ENCODE data around the gene MGAT3. TPM values are rescaled to one million over a fixed set of nuclear protein-coding genes. Genes with fewer than 3 reads are reported as not detected.

MGAT3 gene
- total RNA-seq, 2 experiments from 2014 or later, result 0.17 TPM; not detected in 1

DNA sequence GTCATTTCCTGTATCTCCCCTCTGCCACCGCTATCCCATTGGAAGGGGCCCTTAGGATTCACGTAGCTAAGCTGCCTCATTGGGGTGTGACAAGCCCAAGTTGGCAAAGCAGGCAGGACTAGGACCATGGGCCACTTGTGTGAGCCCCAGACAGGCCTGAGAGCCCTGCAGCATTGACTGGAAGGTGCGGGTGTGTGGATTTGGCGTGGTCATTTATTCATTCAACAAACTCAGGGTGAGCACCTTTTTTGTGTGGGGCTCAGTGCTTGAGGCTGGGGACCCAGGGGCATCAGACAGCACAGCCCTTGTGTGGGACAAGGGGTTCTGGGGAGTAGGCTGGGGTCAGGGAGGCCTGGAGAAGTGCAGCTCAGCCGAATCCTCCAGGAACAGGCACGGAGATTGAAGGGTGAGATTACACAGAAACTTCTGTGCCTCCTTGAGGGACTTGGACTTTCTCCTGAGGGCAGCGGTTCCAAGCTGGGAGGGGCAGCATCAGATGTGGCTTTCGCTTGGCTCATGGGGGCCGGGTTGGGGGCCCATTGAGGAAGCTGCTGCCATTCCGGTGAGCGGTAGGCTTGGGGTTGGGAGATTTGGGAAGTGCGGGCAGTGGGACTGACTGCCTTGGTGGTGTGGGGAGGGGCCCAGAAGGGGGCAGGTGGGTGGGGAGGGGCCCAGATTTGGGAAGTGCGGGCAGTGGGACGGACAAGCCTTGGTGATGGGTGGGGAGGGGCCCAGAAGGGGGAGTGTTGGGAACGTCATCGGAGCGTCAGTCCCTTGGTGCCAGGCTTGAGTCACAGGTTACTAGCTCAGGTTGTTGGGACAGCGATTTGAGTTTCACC is 11.9 kb downstream of the MGAT3 start:
- Histone ChIP-seq H3K36me3 (ENCODE audit: insufficient read depth, low read length) (no peaks in the 10 kb centered on the region), H3K27me3 (ENCODE audit: control insufficient read depth in 1 of 2, insufficient read depth in 2 of 2, low read length in 2 of 2) (no peaks in the 10 kb centered on the region), H3K9me3 (ENCODE audit: control insufficient read depth in 1 of 2, insufficient read depth in 1 of 2, low read length in 2 of 2) (no peaks in the 10 kb centered on the region), H3K4me1 (ENCODE audit: insufficient read depth, low read length) (peaks cover 21% of the 10 kb centered on the region), H3K4me3 (ENCODE audit: low read length) (no peak overlapping the region), H3K27ac (ENCODE audit: low read depth in 1 of 2, low read length in 2 of 2) (no peak overlapping the region)
- DNase-seq (peak in 1 of 14 experiments; percentile 7), ATAC-seq (ENCODE audit: poor library complexity) (no peak)
- Mint-ChIP-seq H3K27me3 (no peaks in the 10 kb centered on the region), H3K4me1 (ENCODE audit: low read depth) (peaks cover 18% of the 10 kb centered on the region), H3K27ac (no peak overlapping the region), H3K9me3 (no peaks in the 10 kb centered on the region), H3K4me3 (no peak overlapping the region), H3K36me3 (ENCODE audit: low read depth) (no peaks in the 10 kb centered on the region)
- ChIA-PET POLR2A (interaction anchor here (1.0 to 1.1 kb wide), 3 partner anchors 52 to 575 kb away, joined by 3 to 4 read pairs (median 3); no protein-coding TSS in a partner anchor), CTCF (no interaction called here)
- intact Hi-C loops (cut with DNase I, micrococcal nuclease), result no loop called here
- TF ChIP-seq, protein P1, sequence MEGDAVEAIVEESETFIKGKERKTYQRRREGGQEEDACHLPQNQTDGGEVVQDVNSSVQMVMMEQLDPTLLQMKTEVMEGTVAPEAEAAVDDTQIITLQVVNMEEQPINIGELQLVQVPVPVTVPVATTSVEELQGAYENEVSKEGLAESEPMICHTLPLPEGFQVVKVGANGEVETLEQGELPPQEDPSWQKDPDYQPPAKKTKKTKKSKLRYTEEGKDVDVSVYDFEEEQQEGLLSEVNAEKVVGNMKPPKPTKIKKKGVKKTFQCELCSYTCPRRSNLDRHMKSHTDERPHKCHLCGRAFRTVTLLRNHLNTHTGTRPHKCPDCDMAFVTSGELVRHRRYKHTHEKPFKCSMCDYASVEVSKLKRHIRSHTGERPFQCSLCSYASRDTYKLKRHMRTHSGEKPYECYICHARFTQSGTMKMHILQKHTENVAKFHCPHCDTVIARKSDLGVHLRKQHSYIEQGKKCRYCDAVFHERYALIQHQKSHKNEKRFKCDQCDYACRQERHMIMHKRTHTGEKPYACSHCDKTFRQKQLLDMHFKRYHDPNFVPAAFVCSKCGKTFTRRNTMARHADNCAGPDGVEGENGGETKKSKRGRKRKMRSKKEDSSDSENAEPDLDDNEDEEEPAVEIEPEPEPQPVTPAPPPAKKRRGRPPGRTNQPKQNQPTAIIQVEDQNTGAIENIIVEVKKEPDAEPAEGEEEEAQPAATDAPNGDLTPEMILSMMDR (IDR thresholded peaks at IDR 0.05), result no peak

DNA sequence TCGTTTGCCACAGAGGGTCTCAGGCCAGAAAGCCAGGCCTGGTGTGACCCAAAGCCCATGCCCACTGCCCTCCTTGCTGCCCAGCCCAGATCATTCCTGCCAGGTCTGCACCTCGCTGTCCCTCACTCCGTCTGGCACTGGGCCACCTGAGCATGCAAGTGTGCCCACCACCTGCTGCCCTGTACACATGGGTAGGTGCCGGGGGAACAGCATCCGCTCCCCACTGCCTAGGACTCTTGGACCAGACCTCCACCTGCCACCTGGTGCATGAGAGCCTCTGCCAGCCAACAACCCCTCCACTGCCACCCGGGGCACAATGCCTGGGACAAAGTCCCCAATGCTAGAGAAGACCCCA is 12.5 kb downstream of the MGAT3 start:
- Histone ChIP-seq H3K9me3 (ENCODE audit: control insufficient read depth in 1 of 2, insufficient read depth in 1 of 2, low read length in 2 of 2) (no peaks in the 10 kb centered on the region), H3K4me1 (ENCODE audit: insufficient read depth, low read length) (peaks cover 21% of the 10 kb centered on the region)
- POLR2A ChIA-PET, result no interaction called here

DNA sequence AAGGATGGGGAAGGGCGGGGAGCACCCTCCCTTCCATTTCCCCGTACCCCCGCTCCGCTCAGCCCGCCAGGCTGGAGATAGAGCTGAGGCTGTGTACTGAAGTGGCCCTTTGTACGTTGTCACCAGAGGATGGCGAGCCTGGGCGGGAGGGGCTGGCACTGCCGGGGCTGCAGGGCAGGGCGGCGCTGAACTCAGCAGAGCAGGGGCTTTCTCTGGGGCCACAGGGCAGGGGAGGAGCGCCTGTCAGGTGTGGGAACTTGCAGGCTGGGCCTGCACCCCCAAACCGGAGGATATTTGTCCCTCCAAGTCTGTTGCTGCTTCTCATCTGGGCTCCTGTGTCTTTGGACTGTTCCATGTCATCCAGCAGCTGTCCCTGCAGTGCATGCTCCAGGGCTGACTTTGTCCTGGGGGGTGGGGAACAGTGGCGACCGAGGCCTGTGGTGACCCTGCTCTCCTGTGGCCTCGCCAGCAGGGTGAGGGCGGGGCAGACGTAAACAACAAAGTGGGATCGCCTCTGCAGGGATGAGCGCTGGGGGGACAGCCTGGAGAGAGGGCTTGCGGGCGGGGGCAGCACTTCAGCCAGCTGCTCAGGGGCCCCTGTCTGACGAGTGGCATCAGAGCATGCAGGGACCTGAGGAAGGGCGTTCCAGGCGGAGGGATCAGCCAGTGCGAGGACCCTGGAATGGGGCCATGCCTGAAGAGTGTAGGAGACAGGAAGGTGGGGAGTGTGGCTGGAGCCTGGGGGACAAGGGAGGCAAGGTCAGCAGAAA is 13.1 kb downstream of the MGAT3 start:
- H3K27me3 Mint-ChIP-seq, result no peaks in the 10 kb centered on the region
- H3K9me3 Mint-ChIP-seq, result no peaks in the 10 kb centered on the region
- POLR2A ChIA-PET, result no interaction called here

More for the DNA sequence above, 12.5 kb downstream of the MGAT3 start:
- intact Hi-C loops (cut with DNase I, micrococcal nuclease), result no loop called here
- no peaks in the 10 kb centered on the region for H3K9me3 Mint-ChIP-seq
- CTCF ChIA-PET, result no interaction called here
- Histone ChIP-seq H3K27ac (ENCODE audit: low read depth in 1 of 2, low read length in 2 of 2) (no peak overlapping the region), H3K4me3 (ENCODE audit: low read length) (no peak overlapping the region), H3K36me3 (ENCODE audit: insufficient read depth, low read length) (no peaks in the 10 kb centered on the region), H3K27me3 (ENCODE audit: control insufficient read depth in 1 of 2, insufficient read depth in 2 of 2, low read length in 2 of 2) (no peaks in the 10 kb centered on the region)
- H3K36me3 Mint-ChIP-seq (ENCODE audit: low read depth), result no peaks in the 10 kb centered on the region
- TF ChIP-seq, protein P1 (IDR thresholded peaks at IDR 0.05), result no peak
- H3K4me3 Mint-ChIP-seq, result no peak overlapping the region
- ATAC-seq (ENCODE audit: poor library complexity) (no peak), DNase-seq (no peak)
- H3K27me3 Mint-ChIP-seq, result no peaks in the 10 kb centered on the region
- H3K27ac Mint-ChIP-seq, result no peak overlapping the region
- peaks cover 18% of the 10 kb centered on the region for H3K4me1 Mint-ChIP-seq (ENCODE audit: low read depth)

More for the DNA sequence above, 13.1 kb downstream of the MGAT3 start:
- CTCF ChIA-PET, result no interaction called here
- TF ChIP-seq, protein P1 (IDR thresholded peaks at IDR 0.05), result no peak
- no peak overlapping the region for H3K27ac ChIP-seq (ENCODE audit: low read depth in 1 of 2, low read length in 2 of 2)
- H3K27me3 ChIP-seq (ENCODE audit: control insufficient read depth in 1 of 2, insufficient read depth in 2 of 2, low read length in 2 of 2), result no peaks in the 10 kb centered on the region
- no peaks in the 10 kb centered on the region for H3K36me3 ChIP-seq (ENCODE audit: insufficient read depth, low read length)
- H3K4me3 ChIP-seq (ENCODE audit: low read length), result no peak overlapping the region
- intact Hi-C loops (cut with DNase I, micrococcal nuclease), result no loop called here
- Mint-ChIP-seq H3K4me3 (no peak overlapping the region), H3K36me3 (ENCODE audit: low read depth) (no peaks in the 10 kb centered on the region), H3K4me1 (ENCODE audit: low read depth) (peaks cover 18% of the 10 kb centered on the region), H3K27ac (no peak overlapping the region)
- ATAC-seq (ENCODE audit: poor library complexity) (no peak), DNase-seq (no peak)
- H3K4me1 ChIP-seq (ENCODE audit: insufficient read depth, low read length), result peaks cover 21% of the 10 kb centered on the region
- H3K9me3 ChIP-seq (ENCODE audit: control insufficient read depth in 1 of 2, insufficient read depth in 1 of 2, low read length in 2 of 2), result no peaks in the 10 kb centered on the region
